HEK293 (cell line): ENCODE data around the gene SRP9.

ENCODE experiments used
- CTCF ChIP-seq: fragments of 450-650 bp; formaldehyde crosslinking; IDR thresholded peaks from 2 replicates; pipeline ENCODE4 v1.5.1; 2016; ENCODE audit warnings: missing biosample characterization, missing genetic modification characterization
- MEIS1 ChIP-seq: sonication (generic); formaldehyde crosslinking; IDR thresholded peaks from 2 replicates; pipeline ENCODE4 v1.8.1; 2022; ENCODE audit warnings: missing genetic modification reagents, mild to moderate bottlenecking, borderline replicate concordance
- TCF7L2 ChIP-seq: IDR thresholded peaks from 2 replicates; pipeline ENCODE4 v1.6.1; 2011; ENCODE audit warnings: low read depth, mild to moderate bottlenecking, inconsistent platforms, low read length, moderate library complexity, borderline replicate concordance
- TRIM28 ChIP-seq: IDR thresholded peaks from 2 replicates; pipeline ENCODE4 v1.6.1; 2011; ENCODE audit warnings: low read length, control low read depth, borderline replicate concordance
- ZFP3 ChIP-seq: fragments of 450-650 bp; formaldehyde crosslinking; IDR thresholded peaks from 2 replicates; pipeline ENCODE4 v1.5.1; 2016; ENCODE audit warnings: low read depth, missing biosample characterization, missing genetic modification characterization
- ZNF140 ChIP-seq: fragments of 450-650 bp; formaldehyde crosslinking; IDR thresholded peaks from 2 replicates; pipeline ENCODE4 v1.5.1; 2016; ENCODE audit warnings: missing biosample characterization, missing genetic modification characterization
- ZNF280D ChIP-seq: fragments of 450-650 bp; formaldehyde crosslinking; IDR thresholded peaks from 2 replicates; pipeline ENCODE4 v1.5.1; 2016; ENCODE audit warnings: missing biosample characterization, missing genetic modification characterization
- ZNF423 ChIP-seq: fragments of 450-650 bp; formaldehyde crosslinking; IDR thresholded peaks from 2 replicates; pipeline ENCODE4 v1.5.1; 2016; ENCODE audit warnings: missing biosample characterization, missing genetic modification characterization
- ZNF530 ChIP-seq: fragments of 450-650 bp; formaldehyde crosslinking; IDR thresholded peaks from 2 replicates; pipeline ENCODE4 v1.5.1; 2016; ENCODE audit warnings: low read depth, missing biosample characterization, missing genetic modification characterization

- TF ChIP-seq ZNF280D, result no peak
- TF ChIP-seq ZNF530, result no peak
- TF ChIP-seq CTCF (tag by site-specific recombination), result no peak
- no peak for TF ChIP-seq ZNF423 (tag by site-specific recombination)
- no peak for TF ChIP-seq ZNF140 (tag by site-specific recombination)
- TF ChIP-seq TCF7L2, result no peak
- TF ChIP-seq ZFP3 (tag by site-specific recombination), result no peak
- TF ChIP-seq TRIM28, result no peak
- TF ChIP-seq MEIS1 (CRISPR knock-in tag), result no peak
These were observed 40.5 kb upstream of the SRP9 start for GRCh38 chr1:225737161-225737560.
